GM19043 (cell line): ENCODE results near the gene DNTT.

Experiments
- ATAC-seq: cut with Tn5 transposase; IDR thresholded peaks from one replicate; pipeline ENCODE4 v1.9.1; 2021; ENCODE audit warnings: low read depth; ENCODE audit not compliant: unreplicated experiment

DNTT gene

DNA sequence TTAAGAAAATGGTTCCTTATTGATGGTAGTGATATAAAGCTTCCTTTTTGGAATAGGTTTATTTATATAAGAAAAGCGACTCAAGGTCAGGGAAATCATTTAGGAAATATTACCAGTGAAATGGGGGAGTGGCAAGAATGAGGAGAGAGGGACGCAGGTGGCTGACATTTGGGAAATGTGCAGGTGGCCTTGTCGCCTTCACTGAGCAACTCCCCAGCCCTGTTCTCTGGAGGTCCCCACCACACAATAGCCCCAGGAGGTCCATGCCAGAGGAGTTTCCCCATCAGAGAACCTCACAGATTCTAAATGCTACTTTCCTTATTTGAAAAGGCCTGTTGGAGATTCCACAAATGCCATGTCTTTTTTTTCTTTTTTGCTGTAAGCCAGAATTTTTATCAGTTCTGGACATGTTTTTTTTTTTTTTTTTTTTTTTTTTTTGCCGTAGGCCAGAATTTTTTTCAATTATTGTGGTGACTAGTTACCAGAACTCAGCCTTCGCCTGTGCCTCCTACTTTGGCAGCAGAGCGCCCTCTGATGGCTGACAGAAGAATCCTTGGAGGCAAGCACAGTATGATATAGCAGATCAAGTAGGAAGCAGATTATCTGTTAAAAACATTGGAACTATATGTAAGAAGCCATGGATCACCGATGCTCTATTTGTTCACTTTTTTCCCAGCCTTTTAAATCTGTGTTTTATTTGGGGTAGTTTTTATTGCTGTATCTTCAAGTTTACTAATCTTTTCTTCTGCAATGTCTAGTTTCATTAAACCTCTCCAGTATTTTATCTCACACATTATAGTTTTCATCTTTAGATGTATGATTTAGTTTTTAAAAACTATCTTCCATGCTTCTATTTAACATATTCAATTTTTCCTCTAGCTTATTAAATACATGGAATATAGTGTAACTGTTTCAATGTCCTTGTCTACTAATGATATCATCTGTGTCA is 36.0 kb downstream of the DNTT start:
- no peak for ATAC-seq

DNA sequence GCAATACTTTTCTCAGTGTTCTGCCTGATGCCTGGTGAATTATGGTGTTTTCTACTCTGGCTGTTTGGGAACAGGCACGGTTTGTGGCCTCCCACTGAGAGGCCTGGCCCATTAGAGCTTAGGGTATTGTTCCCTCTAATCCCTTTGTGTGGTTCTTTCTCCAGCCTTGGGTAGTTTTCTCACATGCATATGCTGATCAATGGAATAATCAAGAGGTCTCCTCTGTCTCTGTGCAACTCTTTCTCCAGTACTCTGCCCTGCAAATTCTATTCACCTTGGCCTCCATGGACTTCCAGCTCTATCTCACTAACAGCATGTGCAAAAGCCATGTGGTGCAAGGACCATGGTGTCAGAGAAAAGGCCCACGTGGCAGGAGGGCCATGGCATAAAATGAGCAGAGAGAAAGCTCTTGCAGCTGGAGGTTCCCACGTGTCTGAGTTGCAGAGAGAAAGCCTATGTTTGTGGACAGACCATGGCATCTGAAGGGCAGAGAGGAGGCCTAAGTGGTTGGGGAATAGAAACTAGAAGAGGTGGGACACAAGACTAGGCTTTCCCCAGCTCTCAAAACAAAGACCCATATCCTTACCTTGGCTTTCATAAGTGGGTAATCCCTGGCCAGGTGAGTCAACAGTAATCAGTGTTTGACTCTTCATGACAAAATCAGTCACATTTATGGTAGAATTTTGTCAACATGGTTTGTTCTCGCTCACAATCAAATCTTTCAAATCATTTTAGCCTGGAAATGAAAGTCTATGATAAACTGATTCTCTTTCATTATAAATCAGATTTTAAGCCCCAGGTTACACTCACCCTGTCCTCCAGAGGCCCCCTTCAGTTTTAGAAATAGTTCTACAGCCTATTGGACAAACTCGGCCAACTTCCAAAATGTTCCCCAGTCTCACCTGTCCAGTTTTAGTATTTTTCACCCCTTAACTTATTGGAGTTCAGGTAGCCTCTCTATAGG is 37.3 kb downstream of the DNTT start:
- no peak for ATAC-seq

DNA sequence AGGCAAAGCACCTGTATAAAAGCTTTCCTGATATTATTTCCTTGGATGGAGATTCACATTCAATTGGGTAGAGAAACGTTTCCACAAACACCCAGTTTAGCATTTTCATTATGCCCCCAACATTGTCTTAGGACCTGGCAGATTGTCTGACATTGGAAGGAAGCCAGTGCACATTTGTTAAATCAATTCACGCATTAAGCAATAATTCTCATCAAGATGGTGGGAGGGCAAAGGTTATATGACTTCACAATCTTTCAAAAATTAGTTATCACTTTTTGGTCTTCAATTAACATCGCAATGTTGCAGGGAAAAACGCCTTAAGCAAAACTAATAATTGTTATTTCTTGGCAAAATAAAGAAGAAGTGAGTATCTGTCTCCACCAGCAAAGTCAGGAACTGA is 38.2 kb downstream of the DNTT start:
- ATAC-seq: no peak

DNA sequence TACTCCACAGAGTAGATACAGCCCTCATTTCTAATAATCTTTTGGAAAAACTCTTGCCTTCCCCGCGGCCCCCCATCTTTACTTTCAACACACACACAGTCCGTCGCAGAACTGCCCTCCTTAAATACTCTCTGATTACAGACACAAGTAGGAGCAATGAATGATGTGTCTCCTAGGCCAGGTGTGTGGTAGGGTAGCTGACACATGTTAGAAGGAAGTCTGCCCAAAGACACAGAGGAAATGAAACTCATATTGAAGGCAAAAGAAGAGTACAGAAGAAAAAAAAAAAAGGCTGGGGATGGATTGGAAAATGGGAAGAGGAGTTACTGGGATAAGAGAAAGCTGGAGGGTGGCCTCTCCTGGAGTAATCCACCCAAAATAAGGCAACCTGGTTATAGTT is 39.9 kb downstream of the DNTT start:
- no peak for ATAC-seq

DNA sequence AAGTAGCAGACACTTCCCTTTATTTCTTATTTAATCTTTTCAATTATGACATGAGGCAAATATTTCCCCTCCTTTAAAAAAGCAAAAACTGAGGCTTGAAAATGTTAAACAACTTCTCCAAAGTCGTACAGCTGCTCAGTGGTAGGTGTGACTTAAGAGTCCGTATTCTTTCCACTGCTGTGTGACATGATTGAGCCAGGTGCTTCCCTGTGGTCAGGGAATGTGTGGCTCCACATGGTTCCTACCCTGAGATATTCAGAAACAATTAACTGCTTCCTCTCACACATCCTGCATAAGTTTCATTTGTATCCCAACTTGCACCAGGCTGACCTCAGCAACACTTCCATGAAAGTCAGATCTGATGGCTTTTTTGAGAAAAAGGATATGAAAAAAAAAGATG is 41.0 kb downstream of the DNTT start:
- no peak for ATAC-seq

DNA sequence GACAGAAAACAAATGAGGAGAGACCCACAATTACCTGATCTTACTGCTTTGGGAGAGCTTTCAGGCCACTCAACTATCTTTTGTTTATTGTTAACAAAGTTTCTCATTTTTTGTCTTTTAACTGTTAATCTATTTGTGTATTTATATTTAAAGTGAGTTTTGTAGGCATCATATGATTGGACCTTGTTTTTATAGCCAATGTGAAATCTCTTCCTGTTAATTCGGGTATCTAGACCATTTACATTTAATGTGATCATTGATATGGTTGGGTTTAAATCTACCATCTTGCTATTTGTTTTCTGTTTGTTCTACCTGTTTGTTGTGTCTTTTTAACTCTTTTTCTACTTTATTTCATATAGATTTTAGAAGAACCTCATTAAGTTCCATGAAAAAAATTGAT is 42.1 kb downstream of the DNTT start:
- no peak for ATAC-seq

DNA sequence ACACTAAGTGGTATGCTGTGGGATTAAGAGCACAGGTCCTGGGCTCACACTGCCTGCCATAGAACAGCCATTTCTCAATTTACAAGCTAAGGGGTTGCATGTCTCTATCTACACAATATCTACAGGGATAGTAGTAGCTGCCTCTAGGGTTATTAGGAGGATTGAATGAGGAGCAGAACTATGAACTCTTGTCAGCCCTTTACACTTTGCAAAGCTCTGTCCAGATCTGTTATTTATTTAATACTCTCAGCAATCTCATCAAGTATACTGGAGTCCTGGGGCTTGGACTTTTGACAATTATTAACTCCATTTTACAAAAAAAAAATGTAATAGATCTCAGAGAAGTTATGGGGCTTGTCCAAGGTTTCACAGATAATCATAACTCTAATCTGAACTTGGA is 47.8 kb downstream of the DNTT start:
- no peak for ATAC-seq

DNA sequence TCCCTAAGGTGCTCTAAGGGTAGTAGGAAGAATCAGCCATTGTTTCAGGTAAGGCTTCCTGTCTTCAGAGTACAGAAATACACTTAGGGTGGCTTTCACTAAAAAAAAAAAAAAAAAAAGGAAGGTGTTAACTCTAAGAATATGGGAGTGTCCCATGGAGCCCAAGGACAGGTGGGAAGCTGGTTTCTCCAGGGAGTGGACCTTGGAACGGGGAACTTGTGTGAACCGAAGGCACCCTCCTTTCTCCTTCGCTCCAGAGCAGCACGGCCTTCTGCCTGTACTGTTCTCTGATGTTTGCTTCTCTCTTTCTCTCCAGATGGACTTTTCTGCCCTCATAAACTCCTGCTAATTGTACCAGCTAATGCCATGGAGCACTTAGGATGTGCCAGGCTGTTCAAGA is 48.3 kb downstream of the DNTT start:
- no peak for ATAC-seq

DNA sequence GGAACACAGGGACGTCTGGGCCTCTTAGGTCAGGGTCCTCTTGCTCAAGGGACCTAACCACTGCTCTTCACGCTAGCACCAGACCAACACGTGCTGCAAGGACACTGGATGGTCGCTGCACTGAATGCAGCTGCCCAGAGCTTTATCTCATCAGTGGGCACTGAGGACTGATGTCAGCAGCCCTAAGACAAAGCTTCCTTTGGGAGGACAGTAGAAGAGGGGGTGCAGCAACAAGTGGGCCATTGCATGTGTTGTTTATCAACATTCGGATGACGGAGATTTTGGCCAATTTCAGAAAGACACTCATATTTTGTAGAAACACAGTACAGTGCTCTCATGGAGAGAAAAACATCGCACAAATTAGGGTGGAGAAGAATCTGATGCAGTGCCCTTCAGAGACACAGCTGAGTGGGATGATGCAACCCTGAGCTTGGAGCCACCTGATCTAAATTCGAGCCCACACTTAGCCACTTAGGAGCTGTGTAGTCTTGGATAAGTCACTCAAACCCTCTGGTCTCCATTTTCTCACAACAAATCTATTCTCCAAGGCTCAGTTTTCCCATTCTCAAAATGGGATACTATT is 52.9 kb downstream of the DNTT start:
- no peak for ATAC-seq

DNA sequence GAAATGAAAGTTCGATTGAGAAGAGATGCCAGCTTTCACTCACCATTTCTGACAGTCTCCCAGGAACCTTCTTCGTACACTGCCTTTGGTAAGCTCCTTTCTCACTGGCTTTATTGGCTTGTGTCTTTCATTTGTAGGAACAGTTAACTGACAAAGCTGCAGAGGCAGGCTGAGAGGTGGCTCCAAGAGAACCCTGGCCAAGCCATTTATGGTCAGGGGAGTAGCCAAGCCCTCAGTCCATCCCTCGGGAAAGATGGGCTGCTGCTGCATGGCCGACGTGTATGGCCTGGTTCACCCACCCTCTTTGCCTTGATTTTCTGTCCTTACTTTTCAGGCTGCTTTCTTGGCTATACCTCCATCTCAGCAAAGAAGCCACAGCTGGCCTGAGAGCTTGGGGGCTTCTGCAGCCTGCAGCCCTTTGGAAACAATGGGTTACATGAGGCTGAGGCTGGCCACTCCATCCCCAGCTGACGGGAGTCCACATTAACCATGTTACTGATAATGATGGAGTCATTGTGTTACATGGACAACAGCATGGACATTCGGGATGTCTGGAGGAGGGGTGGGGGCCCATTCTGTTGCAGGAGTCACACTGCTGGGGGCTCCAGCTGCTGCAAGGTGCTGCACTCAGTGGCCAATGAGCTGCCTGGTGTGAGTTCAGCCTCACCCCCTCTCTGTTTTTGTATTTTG is 54.8 kb downstream of the DNTT start, which contains the start of gene OPALIN:
Gene OPALIN, minus strand, starts transcription at position 152 of the 690 bp plus-strand sequence. Its CDS starts 106 bp downstream, at position 46.
- ATAC-seq: no peak

DNA sequence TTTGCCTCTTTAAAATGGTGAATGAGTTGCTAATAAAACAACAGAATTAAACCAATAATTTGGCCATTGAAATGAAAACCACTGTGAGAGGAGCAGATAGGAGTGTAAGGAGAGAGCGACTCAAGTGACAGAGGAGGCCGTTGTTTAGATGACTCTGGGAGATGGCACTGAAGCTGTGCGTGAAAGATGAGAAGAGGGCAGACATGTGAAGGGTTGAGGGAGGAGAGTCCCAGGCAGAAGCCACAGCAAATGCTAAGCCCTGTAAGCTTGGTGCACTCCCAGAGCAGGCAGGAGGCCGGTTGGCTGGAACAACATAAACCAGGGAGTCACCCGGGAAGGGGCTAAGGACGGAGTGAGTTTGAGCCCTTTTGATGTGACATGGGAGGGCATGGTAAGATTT is 55.4 kb downstream of the DNTT start:
- ATAC-seq: no peak

DNA sequence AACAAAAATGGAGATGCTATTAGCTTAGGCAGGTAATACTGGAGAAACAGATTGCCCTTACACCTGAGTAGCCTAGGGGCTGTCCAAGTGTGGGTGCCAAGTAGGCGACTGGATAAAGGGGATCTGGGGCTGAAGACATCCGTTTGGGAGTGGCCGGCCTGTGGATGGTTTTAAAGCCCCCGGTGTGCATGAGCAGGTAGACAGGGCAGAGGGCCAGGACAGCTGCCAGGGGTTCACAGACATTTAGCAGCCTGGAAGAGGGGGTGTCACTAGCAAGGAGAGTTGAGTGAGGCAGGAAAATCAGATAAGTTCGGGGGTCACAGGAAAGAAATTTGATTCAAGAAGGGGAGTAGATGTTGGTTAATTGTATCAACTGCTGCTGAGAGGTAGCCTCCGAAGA is 56.1 kb downstream of the DNTT start:
- no peak for ATAC-seq

DNA sequence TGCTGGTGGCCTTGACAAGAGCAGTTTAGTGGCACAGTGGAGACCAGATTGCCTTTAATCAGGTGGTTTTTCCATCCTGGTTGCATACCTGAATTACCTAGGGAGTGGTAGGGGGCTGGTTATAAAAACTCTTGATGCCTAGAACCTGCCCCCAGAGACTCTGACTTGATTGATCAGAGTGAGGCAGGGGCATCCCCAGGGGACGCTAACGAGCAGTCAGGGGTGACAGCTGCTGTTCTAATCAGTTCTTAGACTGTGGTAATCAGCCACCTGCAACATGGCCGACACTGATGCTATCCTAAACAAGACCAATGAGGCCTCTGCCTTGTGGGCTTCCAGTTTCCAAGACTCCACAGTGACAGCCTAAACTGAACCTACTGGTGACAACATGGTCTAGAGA is 56.5 kb downstream of the DNTT start:
- no peak for ATAC-seq

DNA sequence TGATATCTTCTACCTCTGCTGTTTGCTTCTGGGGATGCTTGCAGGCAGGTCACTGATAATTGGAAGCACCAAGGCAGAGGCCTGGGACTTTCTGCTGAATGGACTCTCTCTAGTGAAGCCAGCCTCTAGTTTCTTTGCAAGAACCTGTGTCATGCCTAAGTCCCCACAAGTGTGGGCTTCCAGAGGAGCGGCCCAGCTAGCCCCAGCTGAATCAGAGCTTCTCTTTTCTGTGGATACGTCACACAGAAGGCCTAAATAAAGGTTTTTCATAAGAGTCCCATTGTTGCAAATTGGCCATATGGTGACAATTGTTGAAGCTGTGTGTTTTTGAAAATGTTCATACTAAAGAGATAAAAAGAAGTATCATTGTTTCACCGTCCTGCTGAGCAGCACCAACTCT is 61.3 kb downstream of the DNTT start:
- no peak for ATAC-seq

DNA sequence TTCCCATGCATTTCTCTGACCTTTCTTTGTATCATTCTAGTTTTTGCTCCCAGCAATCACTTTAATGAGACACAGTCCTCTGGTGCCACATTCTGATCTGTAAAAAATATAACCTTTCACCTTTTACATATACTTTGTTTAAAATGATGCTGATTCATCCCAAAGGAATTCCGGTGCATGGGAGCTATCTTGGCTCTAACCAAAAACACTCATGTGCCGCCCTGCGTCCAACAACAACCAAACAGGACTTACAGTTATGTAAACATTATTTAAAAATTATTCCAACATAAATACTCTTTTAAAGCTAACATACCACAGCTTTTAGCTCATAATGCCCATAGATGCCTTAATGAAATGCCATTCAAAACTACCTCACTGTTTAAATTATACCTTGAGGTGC is 62.3 kb downstream of the DNTT start:
- no peak for ATAC-seq

DNA sequence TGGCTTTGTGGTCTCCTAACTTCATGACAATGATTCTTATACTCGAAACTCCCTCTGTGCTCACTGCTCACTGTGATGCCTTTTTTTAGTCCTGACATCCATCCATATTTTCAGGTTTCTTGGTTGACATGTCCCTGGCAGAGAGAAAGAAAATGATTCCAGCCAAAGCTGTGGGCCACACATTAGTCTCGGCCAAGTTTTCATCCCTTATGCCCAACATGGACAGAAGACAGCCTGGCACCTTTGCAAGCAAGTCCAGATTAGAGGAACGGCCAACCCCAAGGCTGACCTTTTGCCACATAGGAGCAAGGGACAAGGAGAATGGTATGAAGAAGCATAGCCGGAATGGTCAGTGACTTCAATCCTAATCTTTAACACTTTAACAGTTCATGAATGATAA is 63.2 kb downstream of the DNTT start:
- no peak for ATAC-seq

DNA sequence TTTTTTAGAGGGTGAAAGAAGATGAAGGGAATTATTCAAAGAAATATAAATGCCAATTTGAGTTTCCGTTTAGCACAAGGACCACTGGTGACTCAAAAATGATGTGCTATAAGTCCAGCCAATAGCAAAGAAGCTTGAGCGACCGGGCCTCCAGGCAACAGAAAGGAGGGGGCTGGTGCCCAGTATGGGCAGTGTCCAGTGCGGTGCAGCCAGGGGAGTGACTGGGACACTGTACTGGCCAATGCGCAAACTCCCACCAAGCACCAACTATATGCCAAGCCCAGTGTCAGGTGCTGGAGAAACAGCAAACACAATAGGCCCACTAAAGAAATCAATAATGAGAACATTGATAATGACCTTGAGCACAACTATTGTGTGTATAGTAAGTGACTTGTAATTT is 64.7 kb downstream of the DNTT start:
- no peak for ATAC-seq

DNA sequence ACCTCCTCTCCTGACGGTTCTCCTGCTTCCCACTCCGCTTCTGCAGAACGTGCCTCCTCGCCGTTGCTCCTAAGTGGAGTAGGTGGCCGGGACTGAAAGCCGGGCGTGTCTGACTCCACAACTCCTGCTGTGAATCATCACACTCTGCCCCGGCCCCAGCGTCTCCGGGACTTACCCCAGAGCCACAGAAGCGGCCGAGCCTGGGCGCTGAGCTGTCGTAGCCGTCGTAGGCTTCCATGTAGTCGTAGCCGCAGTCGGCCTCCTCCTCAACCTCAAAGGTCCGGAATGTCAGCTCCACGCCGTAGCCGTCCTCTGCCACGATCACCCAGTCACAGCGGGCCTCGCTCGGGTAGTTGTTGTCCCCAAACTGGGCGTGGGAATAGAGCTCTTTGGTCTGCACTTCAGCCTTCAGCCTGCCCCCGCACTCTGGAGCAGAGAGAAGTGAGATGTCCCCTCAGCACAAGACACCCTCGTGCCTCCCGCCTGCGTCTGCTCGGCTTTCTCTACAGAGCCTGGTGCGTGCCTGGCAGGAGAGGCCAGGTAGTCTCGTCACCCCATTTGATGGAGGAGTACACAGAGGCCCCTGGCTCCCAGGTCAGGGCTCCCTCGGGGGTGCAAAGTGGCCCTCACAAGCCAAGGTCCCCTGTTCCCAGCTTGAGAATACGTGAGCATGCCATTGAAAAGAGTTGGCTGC is 65.8 kb downstream of the DNTT start:
- no peak for ATAC-seq

DNA sequence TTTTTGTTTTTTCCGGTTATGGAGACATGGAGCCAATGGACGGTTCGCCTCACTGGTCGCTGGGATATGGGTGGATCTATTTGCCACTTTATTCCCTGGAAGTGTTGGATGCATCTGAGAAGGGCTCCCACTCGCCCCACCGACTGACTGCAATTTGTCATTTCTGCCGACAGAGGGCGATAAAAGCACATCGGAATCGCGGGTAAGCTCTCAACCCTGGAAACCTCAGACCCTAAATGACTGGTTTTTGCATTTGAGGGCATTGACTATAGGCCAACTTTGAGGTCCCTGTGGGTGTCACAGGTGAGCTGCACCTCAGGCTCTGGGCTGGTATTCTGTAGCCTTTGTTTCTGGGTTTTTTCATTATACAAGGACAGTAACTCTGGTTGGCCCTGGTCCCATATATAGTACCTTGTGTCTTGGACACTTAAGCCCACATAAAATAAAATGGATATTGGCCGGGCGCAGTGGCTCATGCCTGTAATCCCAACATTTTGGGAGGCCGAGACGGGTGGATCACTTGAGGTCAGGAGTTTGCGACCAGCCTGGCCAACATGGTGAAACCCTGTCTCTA is 66.4 kb downstream of the DNTT start:
- no peak for ATAC-seq
